HuH-7 (cell line): ENCODE results near the gene PHLPP1.

Source experiments
- DNase-seq: peaks from one replicate; pipeline ENCODE4 v3.0.0; 2011; ENCODE audit warnings: low spot score

PHLPP1 gene

GRCh38 chr18:62850619-62851306 lies 135.4 kb downstream of the PHLPP1 start:
- no peak for DNase-seq

- no peak for DNase-seq
Observed at GRCh38 chr18:62852851-62853250, 137.5 kb downstream of the PHLPP1 start.

- DNase-seq: no peak
Observed at GRCh38 chr18:62856294-62856693, 141.0 kb downstream of the PHLPP1 start.

- no peak for DNase-seq
Observed at GRCh38 chr18:62857263-62857976, 142.1 kb downstream of the PHLPP1 start.

GRCh38 chr18:62860062-62860461 lies 144.7 kb downstream of the PHLPP1 start:
- DNase-seq: no peak

GRCh38 chr18:62862466-62862865 lies 147.1 kb downstream of the PHLPP1 start:
- no peak for DNase-seq

- no peak for DNase-seq
Observed at GRCh38 chr18:62863579-62864001, 148.2 kb downstream of the PHLPP1 start.

GRCh38 chr18:62865498-62865897 lies 150.2 kb downstream of the PHLPP1 start:
- no peak for DNase-seq

GRCh38 chr18:62867534-62867933 lies 152.2 kb downstream of the PHLPP1 start:
- DNase-seq: no peak

GRCh38 chr18:62868645-62869044 lies 153.3 kb downstream of the PHLPP1 start:
- DNase-seq: no peak

GRCh38 chr18:62870643-62871042 lies 155.3 kb downstream of the PHLPP1 start:
- DNase-seq: no peak

- DNase-seq: no peak
Observed at GRCh38 chr18:62875323-62875722, 160.0 kb downstream of the PHLPP1 start.

- DNase-seq: no peak
Observed at GRCh38 chr18:62876111-62876510, 160.8 kb downstream of the PHLPP1 start.

- DNase-seq: no peak
Observed at GRCh38 chr18:62876828-62877227, 161.5 kb downstream of the PHLPP1 start.

GRCh38 chr18:62877411-62878221 lies 162.3 kb downstream of the PHLPP1 start:
- peak; percentile 11 for DNase-seq

GRCh38 chr18:62878305-62878704 lies 163.0 kb downstream of the PHLPP1 start:
- no peak for DNase-seq

- no peak for DNase-seq
Observed at GRCh38 chr18:62880034-62880433, 164.7 kb downstream of the PHLPP1 start.

- DNase-seq: no peak
Observed at GRCh38 chr18:62880673-62881364, 165.5 kb downstream of the PHLPP1 start.

GRCh38 chr18:62881509-62882016 lies 166.2 kb downstream of the PHLPP1 start:
- DNase-seq: no peak

GRCh38 chr18:62883937-62884735 lies 168.8 kb downstream of the PHLPP1 start:
- no peak for DNase-seq

GRCh38 chr18:62885804-62886203 lies 170.5 kb downstream of the PHLPP1 start:
- DNase-seq: no peak
